Measurements from ENCODE around the gene ARL5B. TPM values are rescaled to one million over a fixed set of nuclear protein-coding genes. Genes with fewer than 3 reads are reported as not detected.

Gene ARL5B
- total and polyA plus RNA-seq, 3 experiments from 2014 or later, result 0.98 to 9.5 (median 9.0) TPM

GRCh38 chr10:18649364-18649959 is 9.8 kb upstream of the ARL5B start:
- Mint-ChIP-seq H3K4me1 (peaks cover 37 to 46% (median 45%) of the 10 kb centered on the region in 3 donors), H3K27ac (peak overlapping the region in 7 of 8 donors; percentile 11 to 99 (median 96)), H3K4me3 (peak overlapping the region; percentile 78 to 99 (median 96)), H3K36me3 (peaks cover 4 to 44% (median 6%) of the 10 kb centered on the region in 3 donors), H3K27me3 (peaks cover 0 to 2% of the 10 kb centered on the region in 2 donors), H3K9me3 (no peaks in the 10 kb centered on the region)
- H3K4me3 ChIP-seq (ENCODE audit: low read length), result peak overlapping the region; percentile 5
- no peaks in the 10 kb centered on the region for H3K36me3 ChIP-seq (ENCODE audit: insufficient read depth, low read length)
- H3K9me3 ChIP-seq (ENCODE audit: low read length), result no peaks in the 10 kb centered on the region
- H3K4me1 ChIP-seq (ENCODE audit: insufficient read depth, low read length), result peaks cover 26% of the 10 kb centered on the region
- no peaks in the 10 kb centered on the region for H3K27me3 ChIP-seq (ENCODE audit: insufficient read depth, low read length, poor library complexity, severe bottlenecking)
- DNase-seq, result no peak
- H3K27ac ChIP-seq (ENCODE audit: low read depth, low read length), result peak overlapping the region; percentile 87
- ChIA-PET CTCF (interaction anchor here (1.8 kb wide), 1 partner anchor 16 kb away, joined by 3 read pairs; no protein-coding TSS in a partner anchor), POLR2A (interaction anchor here (0.6 to 1.8 kb wide), 2 partner anchors 9 to 102 kb away, joined by 3 to 6 read pairs; partner anchors contain the start of gene ARL5B)

- no peaks in the 10 kb centered on the region for H3K36me3 ChIP-seq (ENCODE audit: insufficient read depth, low read length)
- Mint-ChIP-seq H3K27me3 (peaks cover 0 to 2% of the 10 kb centered on the region in 2 donors), H3K4me3 (peak overlapping the region; percentile 94 to 99 (median 96)), H3K36me3 (peaks cover 1 to 44% (median 9%) of the 10 kb centered on the region in 3 donors), H3K4me1 (peaks cover 35 to 46% (median 45%) of the 10 kb centered on the region in 3 donors), H3K27ac (peak overlapping the region; percentile 95 to 99 (median 97)), H3K9me3 (no peaks in the 10 kb centered on the region)
- H3K4me1 ChIP-seq (ENCODE audit: insufficient read depth, low read length), result peaks cover 26% of the 10 kb centered on the region
- no peaks in the 10 kb centered on the region for H3K27me3 ChIP-seq (ENCODE audit: insufficient read depth, low read length, poor library complexity, severe bottlenecking)
- peak in 1 of 5 donors; percentile 13 for DNase-seq
- H3K4me3 ChIP-seq (ENCODE audit: low read length), result peak overlapping the region; percentile 90
- POLR2A ChIA-PET, result no interaction called here
- H3K27ac ChIP-seq (ENCODE audit: low read depth, low read length), result peak overlapping the region; percentile 87
- H3K9me3 ChIP-seq (ENCODE audit: low read length), result no peaks in the 10 kb centered on the region
- CTCF ChIA-PET, result no interaction called here
Observed at GRCh38 chr10:18650404-18650997, 8.7 kb upstream of the ARL5B start.

DNA sequence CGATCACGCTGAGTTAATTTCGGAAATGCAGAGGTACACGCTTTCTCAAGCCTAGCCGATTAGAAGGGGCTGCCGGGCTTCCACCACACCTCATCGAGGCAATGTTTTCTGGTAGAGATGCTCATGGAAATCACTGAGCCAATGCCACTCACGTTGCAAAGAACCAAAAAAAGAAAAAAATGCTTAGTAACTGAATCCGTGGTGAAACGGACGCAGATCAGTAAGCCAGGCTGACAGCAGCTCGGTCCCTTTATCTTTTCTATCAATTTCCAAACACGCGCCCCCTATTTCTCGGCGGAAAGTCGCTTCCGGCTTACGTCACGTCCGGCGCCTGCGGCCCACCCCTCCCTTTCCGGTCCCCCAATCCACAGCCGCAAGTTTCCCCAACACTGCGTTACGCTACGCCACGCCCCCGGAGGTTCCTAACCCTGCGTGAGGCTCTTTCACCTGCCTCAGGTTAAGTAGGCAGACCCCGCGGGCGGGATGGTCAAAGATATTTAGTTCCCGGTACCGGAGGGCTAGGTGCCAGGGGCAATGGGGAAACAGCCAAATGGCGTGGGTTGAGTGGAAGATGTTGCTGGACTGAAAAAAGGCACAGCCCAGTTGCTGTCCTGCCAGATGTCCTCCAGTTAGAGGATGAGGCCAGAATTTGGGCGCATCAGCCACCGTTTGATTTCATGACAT is 7.8 kb upstream of the ARL5B start, which contains the start of gene NSUN6:
NSUN6 (minus strand) TSS at position 264 of the 684 bp plus-strand sequence. CDS start 384 bp downstream, outside the sequence.
- H3K27ac ChIP-seq (ENCODE audit: low read depth, low read length), result peak within 1 kb of the TSS; percentile 87
- no peaks in the 10 kb centered on the region for H3K9me3 Mint-ChIP-seq
- POLR2A ChIA-PET, result no interaction called here
- peak within 1 kb of the TSS; percentile 94 to 99 (median 96) for H3K4me3 Mint-ChIP-seq
- H3K36me3 Mint-ChIP-seq, result peaks cover 0 to 39% (median 9%) of the 10 kb centered on the region in 3 donors
- H3K36me3 ChIP-seq (ENCODE audit: insufficient read depth, low read length), result no peaks in the 10 kb centered on the region
- H3K4me1 Mint-ChIP-seq, result peaks cover 38 to 50% (median 50%) of the 10 kb centered on the region in 3 donors
- H3K27ac Mint-ChIP-seq, result peak within 1 kb of the TSS; percentile 95 to 99 (median 97)
- H3K27me3 Mint-ChIP-seq, result peaks cover 0 to 2% of the 10 kb centered on the region in 2 donors
- no peaks in the 10 kb centered on the region for H3K27me3 ChIP-seq (ENCODE audit: insufficient read depth, low read length, poor library complexity, severe bottlenecking)
- peak; percentile 91 to 96 (median 95) for DNase-seq
- CTCF ChIA-PET, result no interaction called here
- H3K4me1 ChIP-seq (ENCODE audit: insufficient read depth, low read length), result peaks cover 26% of the 10 kb centered on the region
- H3K4me3 ChIP-seq (ENCODE audit: low read length), result peak within 1 kb of the TSS; percentile 90
- H3K9me3 ChIP-seq (ENCODE audit: low read length), result no peaks in the 10 kb centered on the region

- CTCF ChIA-PET, result no interaction called here
- no peaks in the 10 kb centered on the region for H3K9me3 ChIP-seq (ENCODE audit: low read length)
- Mint-ChIP-seq H3K27me3 (peaks cover 0 to 2% of the 10 kb centered on the region in 2 donors), H3K4me3 (peak overlapping the region in 2 of 7 donors; percentile 29 to 96), H3K27ac (peak overlapping the region in 5 of 8 donors; percentile 96 to 99 (median 97)), H3K36me3 (peaks cover 0 to 32% (median 9%) of the 10 kb centered on the region in 3 donors), H3K4me1 (peaks cover 39 to 52% (median 50%) of the 10 kb centered on the region in 3 donors), H3K9me3 (no peaks in the 10 kb centered on the region)
- POLR2A ChIA-PET, result interaction anchor here (0.7 kb wide), 1 partner anchor 981 kb away, joined by 3 read pairs; no protein-coding TSS in a partner anchor
- no peaks in the 10 kb centered on the region for H3K36me3 ChIP-seq (ENCODE audit: insufficient read depth, low read length)
- DNase-seq, result no peak
- no peak overlapping the region for H3K4me3 ChIP-seq (ENCODE audit: low read length)
- H3K27me3 ChIP-seq (ENCODE audit: insufficient read depth, low read length, poor library complexity, severe bottlenecking), result no peaks in the 10 kb centered on the region
- H3K4me1 ChIP-seq (ENCODE audit: insufficient read depth, low read length), result peaks cover 30% of the 10 kb centered on the region
- H3K27ac ChIP-seq (ENCODE audit: low read depth, low read length), result no peak overlapping the region
Observed at GRCh38 chr10:18653112-18653511, 6.1 kb upstream of the ARL5B start.

DNA sequence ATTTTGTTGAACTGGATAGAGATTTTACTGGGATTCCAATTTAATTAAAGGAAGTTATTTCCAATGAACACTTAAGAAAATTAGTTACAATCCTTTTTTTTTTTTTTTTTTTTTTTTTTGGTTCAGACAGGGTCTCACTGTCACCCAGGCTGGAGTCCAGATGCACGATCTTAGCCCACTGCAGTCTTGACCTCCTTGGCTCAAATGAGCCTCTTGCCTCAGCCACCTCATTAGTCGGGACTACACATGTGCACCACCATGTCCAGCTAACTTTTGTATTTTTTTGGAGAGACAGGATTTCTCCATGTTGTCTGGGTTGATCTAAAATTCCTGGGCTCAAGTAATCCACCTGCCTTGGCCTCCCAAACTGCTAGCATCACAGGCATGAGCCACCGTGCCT is 2.5 kb upstream of the ARL5B start:
- no peaks in the 10 kb centered on the region for H3K27me3 Mint-ChIP-seq
- Histone ChIP-seq H3K27ac (ENCODE audit: low read depth, low read length) (no peak overlapping the region), H3K27me3 (ENCODE audit: insufficient read depth, low read length, poor library complexity, severe bottlenecking) (no peaks in the 10 kb centered on the region), H3K9me3 (ENCODE audit: low read length) (no peaks in the 10 kb centered on the region), H3K4me3 (ENCODE audit: low read length) (no peak overlapping the region), H3K4me1 (ENCODE audit: insufficient read depth, low read length) (peaks cover 25% of the 10 kb centered on the region), H3K36me3 (ENCODE audit: insufficient read depth, low read length) (no peaks in the 10 kb centered on the region)
- no peak for DNase-seq
- peaks cover 0 to 32% (median 6%) of the 10 kb centered on the region in 3 donors for H3K36me3 Mint-ChIP-seq
- peak overlapping the region in 2 of 8 donors; percentile 42 to 66 for H3K27ac Mint-ChIP-seq
- peaks cover 36 to 45% (median 44%) of the 10 kb centered on the region in 3 donors for H3K4me1 Mint-ChIP-seq
- peak overlapping the region in 1 of 7 donors; percentile 26 for H3K4me3 Mint-ChIP-seq
- no peaks in the 10 kb centered on the region for H3K9me3 Mint-ChIP-seq
- ChIA-PET CTCF (no interaction called here), POLR2A (no interaction called here)

DNA sequence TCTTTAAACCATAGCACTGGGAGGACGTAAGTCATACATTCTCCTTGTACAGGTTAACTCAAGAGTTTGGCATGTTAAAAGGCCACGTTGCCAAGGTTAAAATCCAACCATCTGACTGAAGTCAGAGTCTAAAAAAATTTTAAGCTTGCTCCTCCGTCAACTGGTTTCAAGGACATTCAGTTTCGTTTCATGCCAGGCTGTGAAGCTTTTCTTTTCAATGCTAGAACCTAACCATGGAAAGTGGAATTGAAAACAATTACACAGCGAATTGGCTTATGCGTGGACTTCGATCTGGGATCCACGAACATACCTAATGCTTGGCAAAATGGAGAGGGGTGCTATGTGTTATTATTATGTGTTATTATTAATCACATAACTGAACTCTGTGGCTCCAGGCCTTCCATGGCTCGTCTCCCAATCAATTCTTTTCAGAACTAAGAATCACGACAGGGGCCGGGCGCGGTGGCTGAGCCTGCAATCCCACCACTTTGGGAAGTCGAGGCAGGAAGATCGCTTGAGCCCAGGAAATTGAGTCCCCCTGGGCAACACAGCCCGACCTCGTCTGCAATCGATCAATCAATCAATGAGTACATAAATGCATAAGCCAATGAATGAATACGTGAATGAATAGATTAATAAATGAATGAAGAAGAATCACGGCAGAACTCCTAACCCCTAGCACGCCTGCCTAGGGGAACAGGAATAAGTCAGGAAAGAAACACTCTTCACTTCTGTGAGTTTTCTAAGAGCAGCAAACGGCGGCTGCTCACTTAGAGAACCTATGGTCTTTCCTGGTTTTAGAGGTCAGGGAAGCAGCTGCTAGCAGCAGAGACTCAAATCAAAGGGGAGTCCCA is 733 bp upstream of the ARL5B start:
- Histone ChIP-seq H3K27ac (ENCODE audit: low read depth, low read length) (peak overlapping the region; percentile 94), H3K4me3 (ENCODE audit: low read length) (peak overlapping the region; percentile 76), H3K4me1 (ENCODE audit: insufficient read depth, low read length) (peaks cover 22% of the 10 kb centered on the region), H3K27me3 (ENCODE audit: insufficient read depth, low read length, poor library complexity, severe bottlenecking) (no peaks in the 10 kb centered on the region), H3K36me3 (ENCODE audit: insufficient read depth, low read length) (no peaks in the 10 kb centered on the region), H3K9me3 (ENCODE audit: low read length) (no peaks in the 10 kb centered on the region)
- Mint-ChIP-seq H3K9me3 (no peaks in the 10 kb centered on the region), H3K27ac (peak overlapping the region; percentile 98 to 100 (median 99)), H3K36me3 (peaks cover 0 to 30% (median 6%) of the 10 kb centered on the region in 3 donors), H3K27me3 (no peaks in the 10 kb centered on the region), H3K4me1 (peaks cover 38 to 52% (median 45%) of the 10 kb centered on the region in 3 donors), H3K4me3 (peak overlapping the region; percentile 97 to 100 (median 99))
- CTCF ChIA-PET, result interaction anchor here (1.3 kb wide), 1 partner anchor 30 kb away, joined by 3 read pairs; no protein-coding TSS in a partner anchor
- DNase-seq, result no peak
- POLR2A ChIA-PET, result interaction anchor here (0.6 to 0.9 kb wide), 3 partner anchors 10 to 82 kb away, joined by 3 to 6 read pairs (median 5); no protein-coding TSS in a partner anchor
